Adipose tissue (tissue), 3 donors: ENCODE data around the gene CDC42EP2. TPM values are rescaled to one million over a fixed set of nuclear protein-coding genes. Genes with fewer than 3 reads are reported as not detected.

Experiments used
- H3K27ac ChIP-seq: one replicate; pipeline ENCODE4 v1.5.1; 2013; ENCODE audit warnings: low read depth, low read length
- WGBS, 3 donors: extraction: QIAGEN DNeasy Blood & Tissue Kit; methylation state at CpG; one replicate each; pipeline ENCODE4 v1.1.7; 2013; 5-methylcytosine and 5-hydroxymethylcytosine counted together
- polyA plus RNA-seq, 3 donors: library from polyadenylated mRNA; stranded (reverse); fragments of 200-250 nt; gene quantifications; one replicate each; pipeline ENCODE4 v1.2.3, GENCODE V29; 2013
- donor health status: healthy with polysubstance abuse.
- donor health status: Bipolar disorder and iron deficiency.
- donor health status: healthy.

CDC42EP2 gene
- polyA plus RNA-seq, 3 donors, result 5.4 to 82.5 (median 50.2) TPM

DNA sequence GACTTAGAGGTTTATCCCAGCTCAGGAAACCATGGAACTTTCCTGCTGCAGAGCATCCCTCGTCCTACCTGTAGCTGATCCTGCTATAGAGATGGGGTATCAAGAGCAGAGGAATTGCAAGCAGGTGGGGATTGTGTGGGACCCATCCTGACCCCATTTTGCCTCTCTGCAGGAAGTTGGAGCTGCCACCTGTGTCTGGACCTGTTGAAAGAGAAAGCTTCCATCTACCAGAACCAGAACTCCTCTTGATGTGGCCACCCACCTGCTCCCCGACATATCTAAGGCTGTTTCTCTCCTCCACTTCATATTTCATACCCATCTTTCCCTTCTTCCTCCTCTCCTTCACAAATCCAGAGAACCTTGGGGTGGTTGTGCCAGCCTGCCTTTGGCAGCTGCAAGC is 36.8 kb downstream of the CDC42EP2 start:
- 76 to 90% (median 87%) methylated on average over 2 of the region's 2 CpGs for WGBS, 3 donors

GRCh38 chr11:65352783-65353182 is 38.1 kb downstream of the CDC42EP2 start:
- WGBS, 3 donors, result 73 to 79% (median 75%) methylated on average over 3 of the region's 3 CpGs

More for the DNA sequence above, 36.8 kb downstream of the CDC42EP2 start:
- no peak overlapping the region for H3K27ac ChIP-seq

GRCh38 chr11:65353376-65353775 is 38.7 kb downstream of the CDC42EP2 start:
- H3K27ac ChIP-seq, result no peak overlapping the region

More at GRCh38 chr11:65352783-65353182, 38.1 kb downstream of the CDC42EP2 start:
- no peak overlapping the region for H3K27ac ChIP-seq

GRCh38 chr11:65353900-65354264 is 39.2 kb downstream of the CDC42EP2 start:
- H3K27ac ChIP-seq, result no peak overlapping the region
- WGBS, 3 donors, result 14 to 30% (median 28%) methylated on average over 16 of the region's 16 CpGs

More at GRCh38 chr11:65353376-65353775, 38.7 kb downstream of the CDC42EP2 start:
- 86 to 91% (median 90%) methylated on average over 7 of the region's 7 CpGs for WGBS, 3 donors

GRCh38 chr11:65354265-65355012 is 39.8 kb downstream of the CDC42EP2 start, which contains the start of gene TIGD3:
TSS of gene TIGD3 (plus strand) at chr11:65354751. CDS start at chr11:65355809, 1,058 bp downstream.
- 0 to 2% (median 1%) methylated on average over 63 to 79 of the region's 79 CpGs for WGBS, 3 donors
- no peak within 1 kb of the TSS for H3K27ac ChIP-seq

DNA sequence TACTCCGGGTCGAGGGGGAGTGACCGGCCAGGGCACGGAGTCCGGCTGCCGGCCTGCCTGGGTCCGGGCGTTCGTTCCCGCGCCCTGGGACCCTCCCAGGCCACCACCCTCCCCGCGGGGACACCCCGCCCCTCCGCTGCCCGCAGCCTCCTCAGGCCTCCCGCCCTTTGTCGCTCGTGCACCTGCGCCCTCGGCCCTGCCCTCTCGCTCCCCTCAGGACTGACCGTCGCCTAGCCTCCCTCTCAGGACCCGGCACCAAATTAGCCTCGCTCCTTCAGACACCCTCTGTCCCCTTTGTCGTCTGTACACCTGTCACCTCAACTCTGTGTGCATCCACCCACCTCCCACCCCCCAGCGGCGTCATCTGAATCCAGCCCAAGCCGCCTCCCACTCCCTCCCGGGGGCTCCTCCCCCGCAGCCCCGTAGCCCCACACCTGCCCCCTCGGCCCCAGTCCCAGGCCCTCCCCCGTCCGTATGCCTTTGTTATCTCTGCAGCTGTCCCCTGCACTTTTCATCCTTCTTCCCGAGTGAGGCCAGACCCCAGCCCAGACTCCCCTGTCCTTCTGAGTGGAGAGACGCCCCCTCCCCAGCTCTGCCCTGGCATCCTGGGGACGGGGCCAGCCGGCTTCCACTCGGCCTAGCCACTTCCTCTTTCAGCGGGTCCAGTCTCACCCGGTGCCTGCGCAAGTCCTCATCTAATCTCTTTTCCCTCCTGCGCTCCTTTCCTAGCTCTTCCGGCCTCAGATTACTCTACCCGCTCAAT is 40.5 kb downstream of the CDC42EP2 start:
- no peak overlapping the region for H3K27ac ChIP-seq
- 1 to 2% (median 1%) methylated on average over 40 to 47 of the region's 47 CpGs for WGBS, 3 donors

GRCh38 chr11:65355776-65356393 is 41.2 kb downstream of the CDC42EP2 start:
- H3K27ac ChIP-seq, result no peak overlapping the region
- WGBS, 3 donors, result 36 to 55% (median 46%) methylated on average over 35 of the region's 35 CpGs

GRCh38 chr11:65356394-65356972 is 41.8 kb downstream of the CDC42EP2 start:
- no peak overlapping the region for H3K27ac ChIP-seq
- WGBS, 3 donors, result 84 to 92% (median 89%) methylated on average over 30 of the region's 30 CpGs

- WGBS, 3 donors, result 87 to 90% (median 89%) methylated on average over 8 of the region's 8 CpGs
- H3K27ac ChIP-seq, result no peak overlapping the region
Measured at GRCh38 chr11:65357856-65358356, 43.2 kb downstream of the CDC42EP2 start.

GRCh38 chr11:65362320-65362931 is 47.8 kb downstream of the CDC42EP2 start:
- no peak overlapping the region for H3K27ac ChIP-seq
- 56 to 88% (median 58%) methylated on average over 10 of the region's 10 CpGs for WGBS, 3 donors

DNA sequence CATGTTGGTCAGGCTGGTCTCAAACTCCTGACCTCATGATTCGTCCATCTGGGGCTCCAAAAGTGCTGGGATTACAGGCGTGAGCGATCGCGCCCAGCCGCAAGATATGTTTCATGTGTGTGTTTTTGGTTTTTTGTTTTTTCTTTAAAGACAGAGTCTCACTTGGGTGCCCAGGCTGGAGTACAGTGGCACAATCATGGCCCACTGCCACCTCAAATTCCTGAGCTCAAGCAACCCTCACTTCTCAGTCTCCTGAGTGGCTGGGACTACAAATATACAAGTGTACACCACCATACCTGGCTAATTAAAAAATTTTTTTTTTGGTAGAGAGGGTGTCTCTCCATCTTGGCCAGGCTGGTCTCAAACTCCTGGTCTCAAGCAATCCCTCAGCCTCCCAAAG is 48.3 kb downstream of the CDC42EP2 start:
- no peak overlapping the region for H3K27ac ChIP-seq
- WGBS, 3 donors, result 84 to 91% (median 85%) methylated on average over 6 of the region's 6 CpGs

DNA sequence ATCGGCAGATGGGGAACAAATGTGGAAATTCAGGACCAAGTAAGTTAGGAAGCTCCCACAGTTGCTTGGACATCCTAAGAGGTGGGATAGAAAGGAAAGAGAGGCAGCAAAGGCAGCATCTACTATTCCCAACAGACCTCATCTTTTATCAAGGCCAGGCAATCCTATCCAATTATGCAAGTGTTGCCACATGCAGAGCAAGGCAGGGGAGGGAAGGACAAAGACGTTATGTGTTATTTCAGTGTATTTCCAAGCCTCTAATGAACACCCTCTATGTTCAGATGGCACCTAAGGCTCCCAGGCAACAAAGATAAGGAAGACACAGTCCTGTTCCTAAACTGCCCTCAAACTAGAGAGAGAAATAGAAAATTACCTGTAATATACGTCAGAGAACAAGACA is 49.1 kb downstream of the CDC42EP2 start:
- 61 to 76% (median 70%) methylated on average over 3 of the region's 3 CpGs for WGBS, 3 donors
- H3K27ac ChIP-seq, result no peak overlapping the region

DNA sequence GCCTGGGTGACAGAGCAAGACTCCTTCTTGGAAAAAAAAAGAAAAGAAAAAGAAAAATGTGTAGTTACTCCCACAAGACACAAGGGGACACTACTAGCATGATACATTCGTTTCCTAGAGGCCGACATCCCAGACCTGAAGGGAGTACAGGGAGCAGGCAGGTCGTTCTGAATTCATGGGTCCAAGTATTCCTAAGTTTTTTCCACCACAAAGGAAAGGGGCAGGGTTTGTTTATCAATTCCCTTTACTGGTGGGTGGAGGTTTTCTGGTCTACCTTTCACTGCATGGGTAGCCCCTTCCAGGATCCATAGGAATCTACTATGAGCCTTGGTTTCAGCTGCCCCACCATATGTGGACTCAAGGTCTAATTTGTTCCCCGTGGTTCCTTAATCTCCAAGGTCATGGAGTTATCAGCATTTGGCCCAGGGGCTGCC is 51.7 kb downstream of the CDC42EP2 start:
- no peak overlapping the region for H3K27ac ChIP-seq
- 2 to 4% (median 2%) methylated on average over 4 of the region's 4 CpGs for WGBS, 3 donors

DNA sequence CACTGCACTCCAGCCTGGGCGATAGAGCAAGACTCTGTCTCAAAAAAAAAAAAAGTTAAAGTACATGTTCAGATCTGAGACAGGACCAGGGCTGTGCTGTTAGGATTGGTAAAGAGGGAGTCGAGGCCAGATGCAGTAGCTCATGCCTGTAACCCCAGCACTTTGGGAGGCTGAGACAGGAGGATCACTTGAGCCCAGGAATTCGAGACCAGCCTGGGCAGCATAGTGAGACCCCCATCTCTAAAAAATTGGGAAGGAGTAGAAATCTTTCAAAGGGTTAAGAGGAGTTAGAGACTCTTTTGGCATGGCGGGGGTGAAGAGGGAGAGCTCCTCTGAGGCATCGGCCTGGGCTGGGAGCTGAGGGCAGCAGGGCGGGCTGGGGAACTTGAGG is 56.0 kb downstream of the CDC42EP2 start:
- WGBS, 3 donors, result 47 to 75% (median 72%) methylated on average over 6 of the region's 6 CpGs
- H3K27ac ChIP-seq, result no peak overlapping the region
